Right lobe of liver (tissue), 6 donors: ENCODE results near the gene PCDHB3. TPM values are rescaled to one million over a fixed set of nuclear protein-coding genes. Genes with fewer than 3 reads are reported as not detected.
A peak's percentile ranks its signal among the peaks of the same experiment; 100 is the strongest.
"Not testable (repeated sequence)": the region's sequence is repeated elsewhere in the genome, so short reads cannot be mapped to it uniquely, and the experiment has no call there.

Experiments
- ATAC-seq, 4 donors: fragments of 200-7000 bp; cut with Tn5 transposase; one replicate each; pipeline ENCODE4 v1.9.1; 2020; ENCODE audit warnings: mild to moderate bottlenecking in 4 of 4, moderate library complexity in 4 of 4
- DNase-seq, 3 donors: peaks; one replicate each; pipeline ENCODE4 v3.0.0-alpha.2; 2020
- H3K27ac ChIP-seq, 3 donors: fragments of 200-600 bp; one replicate each; pipeline ENCODE4 v1.8.0; 2022
- H3K27me3 ChIP-seq, 2 donors: fragments of 200-600 bp; one replicate each; pipeline ENCODE4 v1.8.0; 2022
- H3K36me3 ChIP-seq, 4 donors: fragments of 200-600 bp; sonication (generic) in 1 of 4; one replicate each; pipeline versions ENCODE4 v1.5.1 to v1.8.0; 2017 to 2022; ENCODE audit warnings: control low read depth in 1 of 4
- H3K4me1 ChIP-seq, 4 donors: fragments of 200-600 bp; sonication (generic) in 1 of 4; one replicate each; pipeline versions ENCODE4 v1.5.1 to v1.8.0; 2017 to 2022; ENCODE audit warnings: control low read depth in 1 of 4
- H3K4me3 ChIP-seq, 3 donors: fragments of 200-600 bp; one replicate each; pipeline ENCODE4 v1.8.0; 2022
- H3K9me3 ChIP-seq, 4 donors: fragments of 200-600 bp; sonication (generic) in 1 of 4; one replicate each; pipeline versions ENCODE4 v1.5.1 to v1.8.0; 2017 to 2022; ENCODE audit warnings: control low read depth in 1 of 4
- POLR2A ChIP-seq: fragments of 450-650 bp; IDR thresholded peaks from one replicate; pipeline ENCODE4 v1.6.1; 2017; ENCODE audit warnings: antibody characterized with exemption, mild to moderate bottlenecking
- WGBS: methylation state at CpG from one replicate; pipeline ENCODE4 v1.1.6; 2018; ENCODE audit warnings: low coverage, low lambda C conversion rate; ENCODE audit not compliant: insufficient coverage; ENCODE audit errors: missing lambda C conversion rate; 5-methylcytosine and 5-hydroxymethylcytosine counted together
- intact Hi-C, 2 donors: fragments of 100-400 bp; cut with DNase I; formaldehyde crosslinking; loops; one replicate each; pipeline versions ENCODE4 v1.11.2 to v1.14.1; 2022
- total RNA-seq, 6 experiments: library from RNA; depleted of rRNA in 2 of 6; stranded (reverse); fragments of >200 nt in 2 of 6; fragmentation: NEBNext Ultra II Directional in 3 of 6; extraction: Animal tissue kit (Norgen Biotek cat#: 25700) in 3 of 6; gene quantifications; one replicate each; pipeline versions ENCODE4 v1.1.0 to v1.2.4, GENCODE V29; 2016 to 2023
- TF ChIP-seq, protein P1 (sequence below), 4 donors: fragments of 200-600 bp in 3 of 4; fragments of 450-650 bp in 1 of 4; IDR thresholded peaks; one replicate each; pipeline versions ENCODE4 v1.5.1 to v1.8.0; 2016 to 2022; ENCODE audit warnings: antibody characterized with exemption in 4 of 4, mild to moderate bottlenecking in 2 of 4
- donor health status: DM: no; HTN: yes; CAD: no.
- donor health status: DM: no; HTN: no; CAD: no.
- donor health status: DM: no; HTN: no; CAD: no.
- donor health status: DM: no; HTN: yes; CAD: no.
- donor health status: DM: no; HTN: yes; CAD: no.

Gene PCDHB3
- total RNA-seq, 6 experiments from 2014 or later = 0.07 to 0.31 (median 0.30) TPM; not detected in 3

DNA sequence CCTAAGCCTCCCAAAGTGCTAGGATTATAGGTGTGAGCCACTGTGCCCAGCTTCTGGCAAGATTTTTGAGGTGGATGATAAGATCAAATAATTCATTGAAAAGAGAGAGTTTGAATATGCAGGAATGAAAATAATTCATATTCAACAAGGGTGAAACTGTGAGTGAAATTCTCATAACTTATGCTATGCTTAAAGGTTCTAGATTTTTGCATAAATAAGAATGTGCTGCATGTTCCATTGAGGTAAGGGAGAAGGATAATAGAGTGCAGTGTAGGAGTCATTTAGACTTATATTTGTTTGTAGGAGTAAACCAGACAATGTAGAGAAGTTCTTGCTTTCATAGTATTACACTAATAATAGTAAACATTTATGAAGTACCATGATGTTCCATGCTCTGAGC is 18.0 kb upstream of the PCDHB3 start:
- peaks cover 0 to 7% (median 0%) of the 10 kb centered on the region in 4 donors for H3K9me3 ChIP-seq
- intact Hi-C loops = no loop called here

GRCh38 chr5:141084487-141084989 is 15.7 kb upstream of the PCDHB3 start:
- TF ChIP-seq, protein P1, sequence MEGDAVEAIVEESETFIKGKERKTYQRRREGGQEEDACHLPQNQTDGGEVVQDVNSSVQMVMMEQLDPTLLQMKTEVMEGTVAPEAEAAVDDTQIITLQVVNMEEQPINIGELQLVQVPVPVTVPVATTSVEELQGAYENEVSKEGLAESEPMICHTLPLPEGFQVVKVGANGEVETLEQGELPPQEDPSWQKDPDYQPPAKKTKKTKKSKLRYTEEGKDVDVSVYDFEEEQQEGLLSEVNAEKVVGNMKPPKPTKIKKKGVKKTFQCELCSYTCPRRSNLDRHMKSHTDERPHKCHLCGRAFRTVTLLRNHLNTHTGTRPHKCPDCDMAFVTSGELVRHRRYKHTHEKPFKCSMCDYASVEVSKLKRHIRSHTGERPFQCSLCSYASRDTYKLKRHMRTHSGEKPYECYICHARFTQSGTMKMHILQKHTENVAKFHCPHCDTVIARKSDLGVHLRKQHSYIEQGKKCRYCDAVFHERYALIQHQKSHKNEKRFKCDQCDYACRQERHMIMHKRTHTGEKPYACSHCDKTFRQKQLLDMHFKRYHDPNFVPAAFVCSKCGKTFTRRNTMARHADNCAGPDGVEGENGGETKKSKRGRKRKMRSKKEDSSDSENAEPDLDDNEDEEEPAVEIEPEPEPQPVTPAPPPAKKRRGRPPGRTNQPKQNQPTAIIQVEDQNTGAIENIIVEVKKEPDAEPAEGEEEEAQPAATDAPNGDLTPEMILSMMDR (IDR thresholded peaks at IDR 0.05) = peak; percentile 32 to 69 (median 64)
- TF ChIP-seq POLR2A = no peak
- 13% methylated on average over 21 of the region's 21 CpGs for WGBS
- intact Hi-C loops = no loop called here
- DNase-seq (peak in 2 of 3 donors; percentile 40 to 68), ATAC-seq (peak; percentile 95 to 98 (median 97))
- peak overlapping the region; percentile 29 to 54 (median 54) for H3K4me3 ChIP-seq
- peak overlapping the region in 1 of 3 donors; percentile 34 for H3K27ac ChIP-seq
- peaks cover 0 to 5% of the 10 kb centered on the region in 2 donors for H3K27me3 ChIP-seq
- no peaks in the 10 kb centered on the region for H3K9me3 ChIP-seq
- no peaks in the 10 kb centered on the region for H3K36me3 ChIP-seq
- no peaks in the 10 kb centered on the region for H3K4me1 ChIP-seq

More for the DNA sequence above, 18.0 kb upstream of the PCDHB3 start:
- Histone ChIP-seq H3K4me1 (no peaks in the 10 kb centered on the region), H3K27me3 (peaks cover 0 to 11% of the 10 kb centered on the region in 2 donors), H3K36me3 (no peaks in the 10 kb centered on the region), H3K4me3 (no peak overlapping the region), H3K27ac (no peak overlapping the region)
- ATAC-seq = no peak
- no peak for DNase-seq
- TF ChIP-seq, protein P1 (IDR thresholded peaks at IDR 0.05) = no peak
- TF ChIP-seq POLR2A = no peak

DNA sequence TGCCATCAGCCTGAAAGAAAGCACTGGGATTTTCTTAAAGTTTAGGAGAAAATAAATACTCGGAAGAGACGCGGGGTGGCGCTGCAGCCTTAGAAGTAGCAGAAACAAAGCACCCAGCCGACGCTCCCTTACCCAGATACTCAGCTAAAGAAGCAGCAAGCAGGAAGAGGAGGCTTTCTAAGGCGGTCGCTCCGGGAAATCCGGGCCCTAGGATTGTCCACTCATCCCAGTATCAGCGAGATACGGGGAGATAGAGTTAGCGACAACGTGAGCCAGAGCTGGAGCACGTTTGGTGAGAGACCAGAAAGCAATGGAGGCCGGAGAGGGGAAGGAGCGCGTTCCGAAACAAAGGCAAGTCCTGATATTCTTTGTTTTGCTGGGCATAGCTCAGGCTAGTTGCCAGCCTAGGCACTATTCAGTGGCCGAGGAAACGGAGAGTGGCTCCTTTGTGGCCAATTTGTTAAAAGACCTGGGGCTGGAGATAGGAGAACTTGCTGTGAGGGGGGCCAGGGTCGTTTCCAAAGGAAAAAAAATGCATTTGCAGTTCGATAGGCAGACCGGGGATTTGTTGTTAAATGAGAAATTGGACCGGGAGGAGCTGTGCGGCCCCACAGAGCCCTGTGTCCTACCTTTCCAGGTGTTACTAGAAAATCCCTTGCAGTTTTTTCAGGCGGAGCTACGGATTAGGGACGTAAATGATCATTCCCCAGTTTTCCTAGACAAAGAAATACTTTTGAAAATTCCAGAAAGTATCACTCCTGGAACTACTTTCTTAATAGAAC is 5.6 kb upstream of the PCDHB3 start, which contains the start of gene PCDHB2:
PCDHB2 (plus strand) TSS at position 135 of the 782 bp plus-strand sequence; CDS start at position 311, 176 bp downstream.
- no peak for TF ChIP-seq POLR2A
- TF ChIP-seq, protein P1 (IDR thresholded peaks at IDR 0.05) = no peak
- no peaks in the 10 kb centered on the region for H3K36me3 ChIP-seq
- H3K9me3 ChIP-seq = no peaks in the 10 kb centered on the region
- intact Hi-C loops = no loop called here
- peaks cover 0 to 10% of the 10 kb centered on the region in 2 donors for H3K27me3 ChIP-seq
- no peaks in the 10 kb centered on the region for H3K4me1 ChIP-seq
- DNase-seq (no peak), ATAC-seq (peak in 1 of 4 donors; percentile 29)
- no peak within 1 kb of the TSS for H3K27ac ChIP-seq
- 10% methylated on average over 29 of the region's 29 CpGs for whole genome bisulfite sequencing
- no peak within 1 kb of the TSS for H3K4me3 ChIP-seq

GRCh38 chr5:141095263-141095641 is 5.0 kb upstream of the PCDHB3 start:
- H3K36me3 ChIP-seq = no peaks in the 10 kb centered on the region
- ATAC-seq (no peak), DNase-seq (no peak)
- intact Hi-C loops = no loop called here
- peaks cover 0 to under 1% (median 0%) of the 10 kb centered on the region in 4 donors for H3K9me3 ChIP-seq
- H3K27me3 ChIP-seq = peaks cover 0 to 10% of the 10 kb centered on the region in 2 donors
- H3K27ac ChIP-seq = no peak overlapping the region
- no peak overlapping the region for H3K4me3 ChIP-seq
- no peaks in the 10 kb centered on the region for H3K4me1 ChIP-seq
- no peak for TF ChIP-seq POLR2A
- TF ChIP-seq, protein P1 (IDR thresholded peaks at IDR 0.05) = no peak
- WGBS = 16% methylated on average over 3 of the region's 12 CpGs

DNA sequence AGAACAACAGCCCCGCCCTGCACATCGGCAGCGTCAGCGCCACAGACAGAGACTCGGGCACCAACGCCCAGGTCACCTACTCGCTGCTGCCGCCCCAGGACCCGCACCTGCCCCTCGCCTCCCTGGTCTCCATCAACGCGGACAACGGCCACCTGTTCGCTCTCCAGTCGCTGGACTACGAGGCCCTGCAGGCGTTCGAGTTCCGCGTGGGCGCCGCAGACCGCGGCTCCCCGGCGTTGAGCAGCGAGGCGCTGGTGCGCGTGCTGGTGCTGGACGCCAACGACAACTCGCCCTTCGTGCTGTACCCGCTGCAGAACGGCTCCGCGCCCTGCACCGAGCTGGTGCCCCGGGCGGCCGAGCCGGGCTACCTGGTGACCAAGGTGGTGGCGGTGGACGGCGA is 4.1 kb upstream of the PCDHB3 start:
- DNase-seq, H3K9me3 ChIP-seq, intact Hi-C loops, ATAC-seq, H3K36me3 ChIP-seq, H3K27ac ChIP-seq, H3K4me1 ChIP-seq, H3K4me3 ChIP-seq: not testable (repeated sequence)
- peaks cover 0 to 14% of the 10 kb centered on the region in 2 donors for H3K27me3 ChIP-seq
- WGBS = 48% methylated on average over 7 of the region's 46 CpGs

DNA sequence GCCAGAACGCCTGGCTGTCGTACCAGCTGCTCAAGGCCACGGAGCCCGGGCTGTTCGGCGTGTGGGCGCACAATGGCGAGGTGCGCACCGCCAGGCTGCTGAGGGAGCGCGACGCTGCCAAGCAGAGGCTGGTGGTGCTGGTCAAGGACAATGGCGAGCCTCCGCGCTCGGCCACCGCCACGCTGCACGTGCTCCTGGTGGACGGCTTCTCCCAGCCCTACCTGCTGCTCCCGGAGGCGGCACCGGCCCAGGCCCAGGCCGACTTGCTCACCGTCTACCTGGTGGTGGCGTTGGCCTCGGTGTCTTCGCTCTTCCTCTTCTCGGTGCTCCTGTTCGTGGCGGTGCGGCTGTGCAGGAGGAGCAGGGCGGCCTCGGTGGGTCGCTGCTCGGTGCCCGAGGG is 3.7 kb upstream of the PCDHB3 start:
- H3K27ac ChIP-seq, H3K4me3 ChIP-seq, DNase-seq, intact Hi-C loops, H3K4me1 ChIP-seq, H3K9me3 ChIP-seq, ATAC-seq, H3K36me3 ChIP-seq: not testable (repeated sequence)
- peaks cover 0 to 15% of the 10 kb centered on the region in 2 donors for H3K27me3 ChIP-seq
- WGBS = 7% methylated on average over 3 of the region's 38 CpGs
